Nephron (organoid): ENCODE results near the gene CACNA2D3.

Experiments
- H3K27ac Mint-ChIP-seq, 3 experiments: 2 replicates each; pipeline ENCODE4 v1.8.0; 2020; ENCODE audit warnings: mixed read lengths in 3 of 3, mild to moderate bottlenecking in 2 of 3, moderate library complexity in 1 of 3
- H3K27me3 Mint-ChIP-seq: 2 replicates; pipeline ENCODE4 v1.8.0; 2021; ENCODE audit warnings: low read depth, mild to moderate bottlenecking, moderate library complexity, mixed read lengths
- H3K36me3 Mint-ChIP-seq: 2 replicates; pipeline ENCODE4 v1.8.0; 2020; ENCODE audit warnings: low read depth, mixed read lengths
- H3K4me1 Mint-ChIP-seq: 2 replicates; pipeline ENCODE4 v1.8.0; 2020; ENCODE audit warnings: mixed read lengths
- H3K4me3 Mint-ChIP-seq, 3 experiments: 2 replicates each; pipeline ENCODE4 v1.8.0; 2020; ENCODE audit warnings: mild to moderate bottlenecking in 3 of 3, mixed read lengths in 3 of 3, moderate library complexity in 2 of 3
- H3K9me3 Mint-ChIP-seq: 2 replicates; pipeline ENCODE4 v1.8.0; 2020; ENCODE audit warnings: mixed read lengths
- TF ChIP-seq, protein P1 (sequence below), 3 experiments: fragments of 200-600 bp; sonication (generic); IDR thresholded peaks; one replicate each; pipeline ENCODE4 v1.5.0; 2021; ENCODE audit warnings: antibody characterized with exemption in 3 of 3; ENCODE audit not compliant: unreplicated experiment in 3 of 3

Gene CACNA2D3

DNA sequence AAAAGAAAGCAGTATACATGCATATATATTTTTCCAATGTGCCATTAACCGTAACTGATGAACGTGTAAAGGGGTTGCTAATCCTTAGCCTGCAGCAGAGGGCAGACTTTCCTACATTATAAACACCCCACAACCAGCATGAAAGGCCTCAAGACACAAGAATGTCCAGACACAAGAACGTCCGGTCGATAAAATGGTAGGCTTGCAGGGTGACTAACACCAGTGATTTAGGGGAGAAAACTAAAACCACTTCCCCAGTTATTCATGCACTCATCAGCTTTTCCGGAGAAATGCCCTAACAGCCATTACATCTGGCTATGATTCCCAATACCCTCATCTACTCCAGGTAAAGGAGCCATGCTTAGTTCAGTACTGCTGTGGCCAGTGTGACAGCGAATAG is 748.1 kb downstream of the CACNA2D3 start:
- TF ChIP-seq, protein P1, sequence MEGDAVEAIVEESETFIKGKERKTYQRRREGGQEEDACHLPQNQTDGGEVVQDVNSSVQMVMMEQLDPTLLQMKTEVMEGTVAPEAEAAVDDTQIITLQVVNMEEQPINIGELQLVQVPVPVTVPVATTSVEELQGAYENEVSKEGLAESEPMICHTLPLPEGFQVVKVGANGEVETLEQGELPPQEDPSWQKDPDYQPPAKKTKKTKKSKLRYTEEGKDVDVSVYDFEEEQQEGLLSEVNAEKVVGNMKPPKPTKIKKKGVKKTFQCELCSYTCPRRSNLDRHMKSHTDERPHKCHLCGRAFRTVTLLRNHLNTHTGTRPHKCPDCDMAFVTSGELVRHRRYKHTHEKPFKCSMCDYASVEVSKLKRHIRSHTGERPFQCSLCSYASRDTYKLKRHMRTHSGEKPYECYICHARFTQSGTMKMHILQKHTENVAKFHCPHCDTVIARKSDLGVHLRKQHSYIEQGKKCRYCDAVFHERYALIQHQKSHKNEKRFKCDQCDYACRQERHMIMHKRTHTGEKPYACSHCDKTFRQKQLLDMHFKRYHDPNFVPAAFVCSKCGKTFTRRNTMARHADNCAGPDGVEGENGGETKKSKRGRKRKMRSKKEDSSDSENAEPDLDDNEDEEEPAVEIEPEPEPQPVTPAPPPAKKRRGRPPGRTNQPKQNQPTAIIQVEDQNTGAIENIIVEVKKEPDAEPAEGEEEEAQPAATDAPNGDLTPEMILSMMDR (IDR thresholded peaks at IDR 0.05; ENCODE audit: unreplicated experiment in 3 of 3) = peak; percentile 59 to 63 (median 60)
- Mint-ChIP-seq H3K27ac (no peak overlapping the region), H3K9me3 (no peaks in the 10 kb centered on the region), H3K27me3 (peaks cover 42% of the 10 kb centered on the region), H3K36me3 (no peaks in the 10 kb centered on the region), H3K4me3 (no peak overlapping the region), H3K4me1 (peaks cover 21% of the 10 kb centered on the region)

DNA sequence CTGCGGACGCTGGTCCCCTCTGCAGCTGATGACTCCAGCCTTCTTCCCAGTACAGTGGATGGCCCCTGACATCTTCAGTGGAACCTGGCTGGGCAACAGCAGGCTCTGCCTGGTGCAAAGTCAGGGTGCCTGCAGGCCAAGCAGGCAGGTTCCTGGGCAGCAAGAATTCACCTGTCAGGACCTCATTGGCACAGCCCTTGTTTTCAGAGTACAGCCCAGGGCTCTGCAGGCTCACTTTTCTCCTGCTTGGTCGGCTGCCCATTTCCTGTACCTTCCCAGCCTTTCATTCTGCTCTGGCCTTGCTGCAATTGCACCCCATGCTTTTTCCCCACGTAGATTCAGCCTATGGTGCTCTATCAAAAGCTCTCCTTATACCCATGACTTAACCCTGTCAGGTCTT is 749.5 kb downstream of the CACNA2D3 start:
- H3K36me3 Mint-ChIP-seq = no peaks in the 10 kb centered on the region
- TF ChIP-seq, protein P1 (IDR thresholded peaks at IDR 0.05; ENCODE audit: unreplicated experiment in 3 of 3) = no peak
- H3K27me3 Mint-ChIP-seq = peaks cover 42% of the 10 kb centered on the region
- peaks cover 26% of the 10 kb centered on the region for H3K4me1 Mint-ChIP-seq
- no peak overlapping the region for H3K4me3 Mint-ChIP-seq
- no peak overlapping the region for H3K27ac Mint-ChIP-seq
- H3K9me3 Mint-ChIP-seq = no peaks in the 10 kb centered on the region

DNA sequence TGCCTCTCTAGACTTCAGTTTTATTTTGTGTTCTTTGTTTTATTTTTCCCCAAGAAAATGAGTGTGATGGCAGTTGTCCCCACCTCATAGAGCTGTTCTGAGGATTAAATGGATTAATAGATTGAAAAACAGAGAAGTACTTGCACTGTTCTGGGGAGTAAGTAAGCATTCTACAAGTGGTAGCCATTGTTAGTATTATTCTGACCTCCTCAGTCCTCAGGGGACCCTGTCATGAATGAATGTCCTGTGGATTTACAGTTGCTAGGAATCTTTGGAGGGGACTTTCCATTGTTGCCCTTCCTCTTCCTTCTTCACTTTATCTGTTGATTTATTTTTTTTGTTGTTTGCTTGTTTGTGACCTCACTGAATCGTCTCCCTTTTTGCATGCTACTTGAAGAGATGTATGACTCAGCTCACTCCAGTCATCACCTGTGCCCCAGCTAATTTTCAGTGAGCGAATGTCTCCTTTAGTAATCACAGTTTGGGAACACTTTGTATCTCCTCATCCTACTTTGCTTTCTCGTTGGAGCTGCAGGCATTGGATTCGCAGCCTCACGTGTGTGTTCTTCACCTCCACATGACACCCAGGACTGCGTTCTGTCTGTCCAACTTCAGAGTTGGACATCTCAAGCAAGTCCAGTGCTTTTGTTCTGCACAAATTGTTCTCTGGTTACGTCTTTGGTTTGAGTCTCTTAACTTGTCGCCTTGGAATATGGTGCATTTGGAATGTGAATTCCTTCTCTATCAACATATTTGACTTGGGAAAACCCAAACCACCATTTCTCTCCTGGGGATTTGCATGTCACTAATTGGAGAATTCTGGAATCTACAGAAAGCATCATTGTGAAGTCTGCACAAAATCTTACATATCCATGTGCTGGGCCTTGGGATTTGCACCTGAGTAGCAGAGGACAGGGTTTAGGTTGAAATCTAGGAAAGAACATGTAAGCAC is 751.0 kb downstream of the CACNA2D3 start:
- Mint-ChIP-seq H3K27ac (no peak overlapping the region), H3K4me1 (peaks cover 26% of the 10 kb centered on the region), H3K4me3 (no peak overlapping the region), H3K9me3 (no peaks in the 10 kb centered on the region), H3K27me3 (peaks cover 42% of the 10 kb centered on the region), H3K36me3 (no peaks in the 10 kb centered on the region)
- TF ChIP-seq, protein P1 (IDR thresholded peaks at IDR 0.05; ENCODE audit: unreplicated experiment in 3 of 3) = no peak

DNA sequence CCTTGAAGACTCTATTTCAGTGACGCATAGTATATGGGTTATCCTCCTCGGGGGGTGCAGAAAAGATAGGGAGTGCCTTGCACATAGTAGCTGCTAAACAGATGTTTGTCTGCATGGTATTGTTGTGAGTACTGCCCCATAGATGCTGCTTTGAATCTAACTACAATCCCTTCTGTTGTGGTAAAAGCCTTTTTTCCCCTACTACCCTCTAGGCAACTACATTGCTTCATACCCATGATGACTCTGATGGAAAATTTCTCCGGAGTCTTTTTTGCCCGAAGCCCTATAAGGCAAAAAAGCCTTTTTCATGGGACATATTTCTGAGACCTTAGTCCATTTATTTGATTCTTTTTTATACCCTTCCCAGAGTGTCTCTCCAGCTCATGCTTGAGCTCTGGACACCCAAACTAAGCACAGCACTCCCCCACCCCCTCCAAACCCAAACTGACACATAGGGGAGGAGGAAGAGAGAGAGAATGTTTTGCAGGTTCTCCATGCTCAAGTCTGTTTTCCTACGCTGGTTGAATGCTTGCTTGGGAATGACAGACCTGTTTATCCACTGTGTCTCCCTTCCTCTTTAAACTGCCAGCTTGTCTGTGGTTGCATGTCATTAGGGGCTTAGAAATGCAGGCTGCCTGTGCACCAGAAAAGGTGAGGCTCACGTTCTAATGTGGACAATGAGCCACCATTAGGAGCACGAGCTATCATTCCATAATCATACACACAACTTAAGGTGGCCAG is 752.6 kb downstream of the CACNA2D3 start:
- Mint-ChIP-seq H3K27ac (no peak overlapping the region), H3K27me3 (peaks cover 39% of the 10 kb centered on the region), H3K36me3 (no peaks in the 10 kb centered on the region), H3K9me3 (peaks cover 3% of the 10 kb centered on the region), H3K4me1 (peaks cover 22% of the 10 kb centered on the region), H3K4me3 (no peak overlapping the region)
- TF ChIP-seq, protein P1 (IDR thresholded peaks at IDR 0.05; ENCODE audit: unreplicated experiment in 3 of 3) = no peak

DNA sequence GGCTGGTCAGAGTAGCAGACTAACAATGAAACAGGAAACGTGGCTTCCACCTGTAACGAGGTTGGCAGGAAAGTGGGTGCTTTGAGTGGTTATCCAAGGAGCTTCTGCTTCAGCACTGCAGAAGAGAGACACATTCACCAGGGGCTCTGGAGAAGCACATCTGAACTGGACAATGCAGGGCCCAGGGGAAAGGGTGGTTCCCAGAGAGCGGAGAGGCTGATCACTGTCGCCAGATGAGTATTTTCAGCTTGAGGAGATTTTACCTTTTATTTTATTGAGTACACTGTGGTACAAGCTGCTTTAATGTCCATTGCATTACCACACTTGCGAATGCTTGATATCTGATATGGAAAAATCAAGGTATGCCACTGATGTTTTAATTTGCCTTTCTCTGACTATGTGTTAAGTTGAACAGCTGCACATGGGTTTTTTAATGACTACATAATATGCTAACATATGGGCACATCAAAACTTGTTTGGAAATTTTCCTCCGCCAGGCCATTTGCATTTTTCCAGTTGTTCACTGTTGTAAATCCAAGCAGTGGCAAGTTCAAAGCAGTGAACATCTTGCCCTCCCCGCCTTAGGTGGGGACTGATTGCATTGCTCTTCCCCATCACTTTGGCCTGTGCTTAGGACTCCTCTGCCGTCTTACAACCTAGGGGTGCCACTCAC is 753.4 kb downstream of the CACNA2D3 start:
- H3K4me1 Mint-ChIP-seq = peaks cover 15% of the 10 kb centered on the region
- H3K27ac Mint-ChIP-seq = no peak overlapping the region
- H3K36me3 Mint-ChIP-seq = no peaks in the 10 kb centered on the region
- peaks cover 3% of the 10 kb centered on the region for H3K9me3 Mint-ChIP-seq
- TF ChIP-seq, protein P1 (IDR thresholded peaks at IDR 0.05; ENCODE audit: unreplicated experiment in 3 of 3) = no peak
- peaks cover 32% of the 10 kb centered on the region for H3K27me3 Mint-ChIP-seq
- no peak overlapping the region for H3K4me3 Mint-ChIP-seq
